ENCODE results near the gene CISH. TPM values are rescaled to one million over a fixed set of nuclear protein-coding genes. Genes with fewer than 3 reads are reported as not detected.
A peak's percentile ranks its signal among the peaks of the same experiment; 100 is the strongest.

CISH gene
- total RNA-seq, 1 experiment from 2014 or later: 2.7 TPM

DNA sequence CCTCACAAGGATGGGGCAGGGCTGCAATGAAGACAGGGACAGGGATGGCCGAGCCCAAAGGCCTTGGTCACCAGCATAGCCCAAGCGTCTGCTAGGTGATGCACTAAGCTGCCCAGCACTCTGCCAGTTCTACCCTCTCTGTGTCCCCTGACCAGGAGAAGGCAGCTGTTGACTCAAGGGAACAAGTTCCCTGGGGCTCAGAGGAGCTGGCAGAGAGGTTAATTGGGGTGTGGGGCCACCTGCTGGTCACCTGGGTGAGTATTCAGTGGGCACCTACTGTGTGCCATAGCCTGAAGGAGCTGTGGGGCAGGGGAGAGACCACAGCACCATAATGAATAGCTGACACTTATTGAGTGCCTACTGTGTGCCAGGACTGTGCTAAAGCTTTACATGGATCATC, 41.1 kb upstream of the CISH start:
- TF ChIP-seq, protein P1, sequence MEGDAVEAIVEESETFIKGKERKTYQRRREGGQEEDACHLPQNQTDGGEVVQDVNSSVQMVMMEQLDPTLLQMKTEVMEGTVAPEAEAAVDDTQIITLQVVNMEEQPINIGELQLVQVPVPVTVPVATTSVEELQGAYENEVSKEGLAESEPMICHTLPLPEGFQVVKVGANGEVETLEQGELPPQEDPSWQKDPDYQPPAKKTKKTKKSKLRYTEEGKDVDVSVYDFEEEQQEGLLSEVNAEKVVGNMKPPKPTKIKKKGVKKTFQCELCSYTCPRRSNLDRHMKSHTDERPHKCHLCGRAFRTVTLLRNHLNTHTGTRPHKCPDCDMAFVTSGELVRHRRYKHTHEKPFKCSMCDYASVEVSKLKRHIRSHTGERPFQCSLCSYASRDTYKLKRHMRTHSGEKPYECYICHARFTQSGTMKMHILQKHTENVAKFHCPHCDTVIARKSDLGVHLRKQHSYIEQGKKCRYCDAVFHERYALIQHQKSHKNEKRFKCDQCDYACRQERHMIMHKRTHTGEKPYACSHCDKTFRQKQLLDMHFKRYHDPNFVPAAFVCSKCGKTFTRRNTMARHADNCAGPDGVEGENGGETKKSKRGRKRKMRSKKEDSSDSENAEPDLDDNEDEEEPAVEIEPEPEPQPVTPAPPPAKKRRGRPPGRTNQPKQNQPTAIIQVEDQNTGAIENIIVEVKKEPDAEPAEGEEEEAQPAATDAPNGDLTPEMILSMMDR (conservative IDR thresholded peaks at IDR 0.05): peak; percentile 76
- TF ChIP-seq EZH2 (IDR thresholded peaks at IDR 0.05; ENCODE audit: low read depth): no peak
- intact Hi-C loops (cut with micrococcal nuclease; ENCODE audit: unreplicated experiment): loop anchor here (1.0 kb wide), 2 partner anchors 25 to 36 kb away; no protein-coding TSS in a partner anchor
- Histone ChIP-seq H3K27ac (no peak overlapping the region), H3K9me2 (ENCODE audit: insufficient read depth) (no peaks in the 10 kb centered on the region), H3K36me3 (ENCODE audit: low read depth) (no peaks in the 10 kb centered on the region), H4K20me1 (ENCODE audit: insufficient read depth) (no peaks in the 10 kb centered on the region), H3K79me2 (ENCODE audit: low read depth) (no peaks in the 10 kb centered on the region), H3K27me3 (ENCODE audit: insufficient read depth, low read depth) (no peaks in the 10 kb centered on the region), H3F3A (ENCODE audit: insufficient read depth, low read depth) (peaks cover 6% of the 10 kb centered on the region; the same call in 1 of the 2 replicates), H3K4me2 (no peak overlapping the region), H3K9me3 (ENCODE audit: insufficient read depth, low read depth) (no peaks in the 10 kb centered on the region), H3K4me1 (replicated peaks; ENCODE audit: insufficient read depth) (no peaks in the 10 kb centered on the region), H3K4me3 (no peak overlapping the region), H2AFZ (no peak overlapping the region)
- no TSS peak for BruUV-seq (replicated peaks)
- CTCF ChIA-PET: interaction anchor here (0.6 to 2.1 kb wide), 7 partner anchors 21 to 1063 kb away, joined by 3 to 16 read pairs (median 5); partner anchors contain the start of gene MAPKAPK3
- DNase-seq: peak in 1 of 2 experiments; percentile 55
- POLR2A ChIA-PET (ENCODE audit: unreplicated experiment): interaction anchor here (0.7 kb wide), 1 partner anchor 63 kb away, joined by 4 read pairs; no protein-coding TSS in a partner anchor

DNA sequence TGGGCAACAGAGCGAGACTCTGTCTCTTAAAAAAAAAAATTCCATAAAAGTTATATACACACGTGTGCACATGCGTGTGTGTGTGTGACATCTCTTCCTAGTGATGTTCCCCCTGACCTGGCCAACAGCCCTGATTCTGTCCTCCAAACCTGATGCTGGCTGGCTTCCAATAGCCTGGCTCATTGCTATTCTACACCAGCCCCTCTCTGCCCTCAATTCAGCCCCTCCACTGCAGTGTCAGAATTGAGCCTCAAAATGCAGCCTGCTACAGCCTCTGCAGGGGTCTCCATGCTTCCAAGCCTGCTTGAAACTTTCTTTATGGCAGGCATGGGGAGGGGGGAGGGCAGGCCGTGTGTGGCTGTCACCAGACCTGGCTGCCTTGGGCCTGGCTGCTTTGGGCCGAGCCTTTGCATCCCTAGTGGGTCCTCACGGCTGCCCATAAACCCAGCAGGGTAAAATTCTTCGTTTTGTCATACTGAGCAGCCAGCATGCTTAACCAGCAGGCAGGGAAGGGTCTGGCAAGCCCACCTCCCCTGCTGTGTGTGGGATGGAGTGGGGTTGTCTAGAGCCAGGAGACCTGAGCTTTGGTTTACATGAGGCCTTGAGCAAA, 40.5 kb upstream of the CISH start:
- ChIA-PET POLR2A (ENCODE audit: unreplicated experiment) (interaction anchor here (0.6 kb wide), 1 partner anchor 848 kb away, joined by 6 read pairs; the partner anchor contains the start of gene DCAF1), CTCF (interaction anchor here (0.6 to 2.1 kb wide), 7 partner anchors 20 to 37 kb away, joined by 3 to 16 read pairs (median 5); partner anchors contain the start of gene MAPKAPK3)
- no peak overlapping the region for H2AFZ ChIP-seq
- no peak overlapping the region for H3K4me2 ChIP-seq
- no peaks in the 10 kb centered on the region for H3K27me3 ChIP-seq (ENCODE audit: insufficient read depth, low read depth)
- no peaks in the 10 kb centered on the region for H3K79me2 ChIP-seq (ENCODE audit: low read depth)
- intact Hi-C loops (cut with micrococcal nuclease; ENCODE audit: unreplicated experiment): loop anchor here (1.0 kb wide), 2 partner anchors 25 to 36 kb away; no protein-coding TSS in a partner anchor
- H3F3A ChIP-seq (ENCODE audit: insufficient read depth, low read depth): peaks cover 6% of the 10 kb centered on the region; the same call in 1 of the 2 replicates
- no peak overlapping the region for H3K4me3 ChIP-seq
- BruUV-seq (replicated peaks): no TSS peak
- H4K20me1 ChIP-seq (ENCODE audit: insufficient read depth): no peaks in the 10 kb centered on the region
- H3K36me3 ChIP-seq (ENCODE audit: low read depth): no peaks in the 10 kb centered on the region
- H3K9me2 ChIP-seq (ENCODE audit: insufficient read depth): no peaks in the 10 kb centered on the region
- H3K4me1 ChIP-seq (replicated peaks; ENCODE audit: insufficient read depth): no peaks in the 10 kb centered on the region
- no peak overlapping the region for H3K27ac ChIP-seq
- no peaks in the 10 kb centered on the region for H3K9me3 ChIP-seq (ENCODE audit: insufficient read depth, low read depth)
- DNase-seq: no peak
- TF ChIP-seq, protein P1 (conservative IDR thresholded peaks at IDR 0.05): no peak
- TF ChIP-seq EZH2 (IDR thresholded peaks at IDR 0.05; ENCODE audit: low read depth): no peak

DNA sequence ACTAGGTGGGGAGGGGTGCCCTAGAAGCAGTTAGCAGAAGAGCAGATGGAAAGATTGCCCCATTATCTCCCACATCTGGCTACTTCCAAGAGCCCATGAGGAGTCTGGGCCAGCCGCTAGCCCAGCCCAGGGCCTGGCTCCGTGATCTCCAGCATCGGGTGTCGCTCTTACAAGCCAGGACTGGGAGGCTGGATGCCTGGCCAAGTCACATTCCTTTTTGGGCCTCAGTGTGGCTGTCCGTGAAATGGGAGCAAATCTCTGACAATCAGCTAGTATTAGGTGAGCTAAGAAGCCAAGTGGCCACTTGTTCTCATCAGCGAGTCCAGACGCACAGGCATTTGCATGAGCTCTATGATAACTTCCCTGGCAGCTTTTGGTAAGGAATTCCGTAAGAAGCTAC, 39.9 kb upstream of the CISH start:
- Histone ChIP-seq H3K27ac (no peak overlapping the region), H3K4me1 (replicated peaks; ENCODE audit: insufficient read depth) (no peaks in the 10 kb centered on the region), H3K4me3 (no peak overlapping the region), H4K20me1 (ENCODE audit: insufficient read depth) (no peaks in the 10 kb centered on the region), H3F3A (ENCODE audit: insufficient read depth, low read depth) (peaks cover 6% of the 10 kb centered on the region; the same call in 1 of the 2 replicates), H3K79me2 (ENCODE audit: low read depth) (no peaks in the 10 kb centered on the region), H3K9me3 (ENCODE audit: insufficient read depth, low read depth) (no peaks in the 10 kb centered on the region), H3K36me3 (ENCODE audit: low read depth) (no peaks in the 10 kb centered on the region), H3K4me2 (no peak overlapping the region), H3K9me2 (ENCODE audit: insufficient read depth) (no peaks in the 10 kb centered on the region), H2AFZ (no peak overlapping the region), H3K27me3 (ENCODE audit: insufficient read depth, low read depth) (no peaks in the 10 kb centered on the region)
- intact Hi-C loops (cut with micrococcal nuclease; ENCODE audit: unreplicated experiment): no loop called here
- ChIA-PET POLR2A (ENCODE audit: unreplicated experiment) (interaction anchor here (0.6 kb wide), 1 partner anchor 849 kb away, joined by 6 read pairs; the partner anchor contains the start of gene DCAF1), CTCF (interaction anchor here (0.6 to 1.7 kb wide), 3 partner anchors 27 to 268 kb away, joined by 3 to 7 read pairs (median 3); no protein-coding TSS in a partner anchor)
- DNase-seq: no peak
- BruUV-seq (replicated peaks): no TSS peak
- TF ChIP-seq, protein P1 (conservative IDR thresholded peaks at IDR 0.05): no peak
- TF ChIP-seq EZH2 (IDR thresholded peaks at IDR 0.05; ENCODE audit: low read depth): no peak
